GM23338 (cell line): ENCODE measurements around the gene HSPE1. TPM values are rescaled to one million over a fixed set of nuclear protein-coding genes. Genes with fewer than 3 reads are reported as not detected.

Experiments
- ATAC-seq: fragments of 200-7000 bp; cut with Tn5 transposase; 3 replicates; pipeline ENCODE4 v1.9.1; 2020
- DNase-seq: peaks from one replicate; pipeline ENCODE4 v3.0.0-alpha.2; 2015; ENCODE audit warnings: low spot score
- H2AFZ ChIP-seq: fragments of 200-600 bp; sonication (generic); 2 replicates; pipeline ENCODE4 v1.8.0; 2016; ENCODE audit warnings: antibody characterized with exemption, mild to moderate bottlenecking, moderate library complexity
- H3F3A ChIP-seq: fragments of 200-600 bp; sonication (generic); replicated peaks from 2 replicates; pipeline ENCODE4 v1.8.0; 2017; ENCODE audit warnings: antibody characterized with exemption, mixed run types, low read depth
- H3K27ac ChIP-seq: fragments of 200-600 bp; sonication (generic); 2 replicates; pipeline ENCODE4 v1.6.1; 2016; ENCODE audit warnings: low read depth
- H3K27me3 ChIP-seq: fragments of 200-600 bp; sonication (generic); 2 replicates; pipeline ENCODE4 v1.8.0; 2016; ENCODE audit warnings: mild to moderate bottlenecking, mixed run types, moderate library complexity; ENCODE audit not compliant: insufficient read depth
- H3K36me3 ChIP-seq: fragments of 200-600 bp; sonication (generic); 2 replicates; pipeline ENCODE4 v1.8.0; 2016; ENCODE audit warnings: mild to moderate bottlenecking; ENCODE audit not compliant: insufficient read depth
- H3K4me1 ChIP-seq: fragments of 200-600 bp; sonication (generic); 2 replicates; pipeline ENCODE4 v1.8.0; 2016; ENCODE audit warnings: mild to moderate bottlenecking, moderate library complexity; ENCODE audit not compliant: insufficient read depth
- H3K4me2 ChIP-seq: fragments of 200-600 bp; sonication (generic); 2 replicates; pipeline ENCODE4 v1.7.1; 2017; ENCODE audit warnings: mixed run types
- H3K4me3 ChIP-seq: fragments of 200-600 bp; sonication (generic); 2 replicates; pipeline ENCODE4 v1.6.1; 2016; ENCODE audit warnings: mixed run types
- H3K79me2 ChIP-seq: fragments of 200-600 bp; sonication (generic); replicated peaks from 2 replicates; pipeline ENCODE4 v1.8.0; 2017; ENCODE audit warnings: mild to moderate bottlenecking; ENCODE audit not compliant: insufficient read depth
- H3K9me2 ChIP-seq: fragments of 200-600 bp; sonication (generic); 2 replicates; pipeline ENCODE4 v1.8.0; 2017; ENCODE audit not compliant: insufficient read depth
- H4K20me1 ChIP-seq: fragments of 200-600 bp; sonication (generic); replicated peaks from 2 replicates; pipeline ENCODE4 v1.8.0; 2017; ENCODE audit warnings: mild to moderate bottlenecking; ENCODE audit not compliant: insufficient read depth
- H3K27ac Mint-ChIP-seq: 2 replicates; pipeline ENCODE4 v1.8.0; 2020; ENCODE audit warnings: inconsistent platforms, mild to moderate bottlenecking, moderate library complexity, mixed read lengths
- H3K27me3 Mint-ChIP-seq: 3 replicates; pipeline ENCODE4 v1.8.0; 2022; ENCODE audit warnings: low read depth, mild to moderate bottlenecking, moderate library complexity, mixed read lengths, inconsistent platforms; ENCODE audit not compliant: insufficient read depth, poor library complexity
- H3K36me3 Mint-ChIP-seq: 3 replicates; pipeline ENCODE4 v1.8.0; 2021; ENCODE audit warnings: low read depth, mild to moderate bottlenecking, inconsistent platforms, moderate library complexity, mixed read lengths
- H3K4me1 Mint-ChIP-seq: 3 replicates; pipeline ENCODE4 v1.8.0; 2020; ENCODE audit warnings: mild to moderate bottlenecking, inconsistent platforms, mixed read lengths
- H3K4me3 Mint-ChIP-seq: 3 replicates; pipeline ENCODE4 v1.8.0; 2021; ENCODE audit warnings: moderate library complexity, mild to moderate bottlenecking, inconsistent platforms, mixed read lengths
- H3K9me3 Mint-ChIP-seq: 3 replicates; pipeline ENCODE4 v1.8.0; 2020; ENCODE audit warnings: moderate library complexity, mild to moderate bottlenecking, inconsistent platforms, mixed read lengths
- CREB1 ChIP-seq: fragments of 250-450 bp; sonication (Bioruptor Pico); IDR thresholded peaks from 2 replicates; pipeline ENCODE4 v1.5.0; 2020; ENCODE audit warnings: low read depth, mild to moderate bottlenecking, moderate library complexity
- ETS1 ChIP-seq: IDR thresholded peaks from 2 replicates; pipeline ENCODE4 v1.6.1; 2016; ENCODE audit warnings: antibody characterized with exemption
- EZH2 ChIP-seq: fragments of 200-600 bp; sonication (generic); IDR thresholded peaks from one replicate; pipeline ENCODE4 v1.8.0; 2017; ENCODE audit warnings: antibody characterized with exemption, mild to moderate bottlenecking, low read depth; ENCODE audit not compliant: unreplicated experiment
- EZH2phosphoT487 ChIP-seq: fragments of 200-600 bp; sonication (generic); IDR thresholded peaks from one replicate; pipeline ENCODE4 v1.8.1; 2018; ENCODE audit warnings: antibody characterized with exemption; ENCODE audit not compliant: unreplicated experiment
- JUNB ChIP-seq: IDR thresholded peaks from one replicate; pipeline ENCODE4 v1.6.1; 2016; ENCODE audit warnings: antibody characterized with exemption; ENCODE audit not compliant: unreplicated experiment
- NANOG ChIP-seq: IDR thresholded peaks from 2 replicates; pipeline ENCODE4 v1.6.1; 2016; ENCODE audit warnings: antibody characterized with exemption, borderline replicate concordance
- POLR2AphosphoS5 ChIP-seq: IDR thresholded peaks from 2 replicates; pipeline ENCODE4 v1.6.1; 2016; ENCODE audit warnings: antibody characterized with exemption, low read depth
- STAT1 ChIP-seq: IDR thresholded peaks from one replicate; pipeline ENCODE4 v1.6.1; 2016; ENCODE audit warnings: antibody characterized with exemption; ENCODE audit not compliant: unreplicated experiment
- ZNF331 ChIP-seq: fragments of 250-450 bp; sonication (Bioruptor Pico); IDR thresholded peaks from 2 replicates; pipeline ENCODE4 v1.5.0; 2020; ENCODE audit warnings: low read depth, mild to moderate bottlenecking, moderate library complexity
- polyA plus RNA-seq: library from polyadenylated mRNA; unstranded; fragments of >200 nt; fragmentation: Nextera tagmentation; extraction: Ambion mirVana; gene quantifications from 2 replicates; pipeline ENCODE4 v1.2.1, GENCODE V29; 2016
- total RNA-seq: library from RNA; depleted of rRNA; stranded (reverse); fragments of >200 nt; shearing (Covaris generic); gene quantifications from 2 replicates; pipeline ENCODE4 v1.2.3, GENCODE V29; 2014
- TF ChIP-seq, protein P1 (sequence below): fragments of 250-450 bp; sonication (Bioruptor Pico); IDR thresholded peaks from 2 replicates; pipeline ENCODE4 v1.5.0; 2020; ENCODE audit warnings: mild to moderate bottlenecking, moderate library complexity

The HSPE1 gene
- total and polyA plus RNA-seq, 2 experiments from 2014 or later, result 328 to 1,529 TPM

- Histone ChIP-seq H3K9me2 (no peaks in the 10 kb centered on the region), H2AFZ (no peak overlapping the region), H3K27me3 (no peaks in the 10 kb centered on the region), H3K79me2 (peaks cover 22% of the 10 kb centered on the region), H3K4me2 (no peak overlapping the region), H3F3A (peaks cover 14% of the 10 kb centered on the region; the same call in 1 of the 2 replicates), H3K36me3 (peaks cover 20% of the 10 kb centered on the region), H4K20me1 (peaks cover 9% of the 10 kb centered on the region; the same call in 1 of the 2 replicates), H3K4me3 (no peak overlapping the region), H3K4me1 (peaks cover 6% of the 10 kb centered on the region), H3K27ac (no peak overlapping the region)
- no peak overlapping the region for H3K4me3 Mint-ChIP-seq
- peaks cover 36% of the 10 kb centered on the region for H3K36me3 Mint-ChIP-seq
- ATAC-seq, result no peak
- peaks cover 7% of the 10 kb centered on the region for H3K27me3 Mint-ChIP-seq
- no peak for TF ChIP-seq CREB1 (CRISPR knock-in tag)
- TF ChIP-seq EZH2phosphoT487, result no peak
- TF ChIP-seq NANOG, result no peak
- no peak for TF ChIP-seq JUNB
- TF ChIP-seq ETS1, result no peak
- TF ChIP-seq EZH2, result no peak
- no peak for TF ChIP-seq POLR2AphosphoS5
- no peak for TF ChIP-seq STAT1
- no peak overlapping the region for H3K27ac Mint-ChIP-seq
- no peaks in the 10 kb centered on the region for H3K9me3 Mint-ChIP-seq
- H3K4me1 Mint-ChIP-seq, result peaks cover 8% of the 10 kb centered on the region
- no peak for DNase-seq
These were observed 6.5 kb downstream of the HSPE1 start for GRCh38 chr2:197506658-197507057.

DNA sequence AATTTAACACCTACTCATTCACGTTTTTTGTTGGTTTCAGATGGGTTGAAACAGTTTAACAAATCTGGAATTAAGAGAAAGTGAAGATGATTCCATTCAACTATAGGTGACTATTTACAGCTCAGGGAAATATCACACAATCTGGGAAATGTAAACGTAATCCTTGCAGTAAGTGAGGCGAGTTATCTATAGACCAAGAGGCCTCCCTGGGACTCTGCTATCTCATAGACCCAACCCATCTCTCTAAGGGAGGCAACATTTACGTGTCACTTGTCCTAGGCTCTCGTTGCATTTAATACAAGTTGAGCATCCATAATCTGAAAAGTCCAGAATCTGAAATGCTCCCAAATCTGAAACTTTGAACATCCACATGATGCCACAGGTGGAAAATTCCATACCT, 13.7 kb downstream of the HSPE1 start:
- ATAC-seq (no peak), DNase-seq (no peak)
- H3K9me3 Mint-ChIP-seq, result no peaks in the 10 kb centered on the region
- H2AFZ ChIP-seq, result no peak overlapping the region
- H3K4me1 Mint-ChIP-seq, result peaks cover 20% of the 10 kb centered on the region
- H3K4me1 ChIP-seq, result peaks cover 25% of the 10 kb centered on the region
- peaks cover 27% of the 10 kb centered on the region for H3K79me2 ChIP-seq
- H3K36me3 Mint-ChIP-seq, result peaks cover 3% of the 10 kb centered on the region; the same call in 2 of the 3 replicates
- H3F3A ChIP-seq, result peaks cover 13% of the 10 kb centered on the region; the same call in 1 of the 2 replicates
- peaks cover 14% of the 10 kb centered on the region for H3K27me3 Mint-ChIP-seq
- H3K4me3 Mint-ChIP-seq, result no peak overlapping the region
- H3K27ac Mint-ChIP-seq, result no peak overlapping the region
- TF ChIP-seq CREB1 (CRISPR knock-in tag) (no peak), JUNB (no peak)
- peaks cover 15% of the 10 kb centered on the region; the same call in 1 of the 2 replicates for H4K20me1 ChIP-seq
- no peaks in the 10 kb centered on the region for H3K36me3 ChIP-seq
- no peak overlapping the region for H3K4me2 ChIP-seq
- H3K4me3 ChIP-seq, result no peak overlapping the region
- no peaks in the 10 kb centered on the region for H3K27me3 ChIP-seq
- no peaks in the 10 kb centered on the region for H3K9me2 ChIP-seq
- no peak overlapping the region for H3K27ac ChIP-seq

- no peak overlapping the region for H2AFZ ChIP-seq
- TF ChIP-seq, protein P1, sequence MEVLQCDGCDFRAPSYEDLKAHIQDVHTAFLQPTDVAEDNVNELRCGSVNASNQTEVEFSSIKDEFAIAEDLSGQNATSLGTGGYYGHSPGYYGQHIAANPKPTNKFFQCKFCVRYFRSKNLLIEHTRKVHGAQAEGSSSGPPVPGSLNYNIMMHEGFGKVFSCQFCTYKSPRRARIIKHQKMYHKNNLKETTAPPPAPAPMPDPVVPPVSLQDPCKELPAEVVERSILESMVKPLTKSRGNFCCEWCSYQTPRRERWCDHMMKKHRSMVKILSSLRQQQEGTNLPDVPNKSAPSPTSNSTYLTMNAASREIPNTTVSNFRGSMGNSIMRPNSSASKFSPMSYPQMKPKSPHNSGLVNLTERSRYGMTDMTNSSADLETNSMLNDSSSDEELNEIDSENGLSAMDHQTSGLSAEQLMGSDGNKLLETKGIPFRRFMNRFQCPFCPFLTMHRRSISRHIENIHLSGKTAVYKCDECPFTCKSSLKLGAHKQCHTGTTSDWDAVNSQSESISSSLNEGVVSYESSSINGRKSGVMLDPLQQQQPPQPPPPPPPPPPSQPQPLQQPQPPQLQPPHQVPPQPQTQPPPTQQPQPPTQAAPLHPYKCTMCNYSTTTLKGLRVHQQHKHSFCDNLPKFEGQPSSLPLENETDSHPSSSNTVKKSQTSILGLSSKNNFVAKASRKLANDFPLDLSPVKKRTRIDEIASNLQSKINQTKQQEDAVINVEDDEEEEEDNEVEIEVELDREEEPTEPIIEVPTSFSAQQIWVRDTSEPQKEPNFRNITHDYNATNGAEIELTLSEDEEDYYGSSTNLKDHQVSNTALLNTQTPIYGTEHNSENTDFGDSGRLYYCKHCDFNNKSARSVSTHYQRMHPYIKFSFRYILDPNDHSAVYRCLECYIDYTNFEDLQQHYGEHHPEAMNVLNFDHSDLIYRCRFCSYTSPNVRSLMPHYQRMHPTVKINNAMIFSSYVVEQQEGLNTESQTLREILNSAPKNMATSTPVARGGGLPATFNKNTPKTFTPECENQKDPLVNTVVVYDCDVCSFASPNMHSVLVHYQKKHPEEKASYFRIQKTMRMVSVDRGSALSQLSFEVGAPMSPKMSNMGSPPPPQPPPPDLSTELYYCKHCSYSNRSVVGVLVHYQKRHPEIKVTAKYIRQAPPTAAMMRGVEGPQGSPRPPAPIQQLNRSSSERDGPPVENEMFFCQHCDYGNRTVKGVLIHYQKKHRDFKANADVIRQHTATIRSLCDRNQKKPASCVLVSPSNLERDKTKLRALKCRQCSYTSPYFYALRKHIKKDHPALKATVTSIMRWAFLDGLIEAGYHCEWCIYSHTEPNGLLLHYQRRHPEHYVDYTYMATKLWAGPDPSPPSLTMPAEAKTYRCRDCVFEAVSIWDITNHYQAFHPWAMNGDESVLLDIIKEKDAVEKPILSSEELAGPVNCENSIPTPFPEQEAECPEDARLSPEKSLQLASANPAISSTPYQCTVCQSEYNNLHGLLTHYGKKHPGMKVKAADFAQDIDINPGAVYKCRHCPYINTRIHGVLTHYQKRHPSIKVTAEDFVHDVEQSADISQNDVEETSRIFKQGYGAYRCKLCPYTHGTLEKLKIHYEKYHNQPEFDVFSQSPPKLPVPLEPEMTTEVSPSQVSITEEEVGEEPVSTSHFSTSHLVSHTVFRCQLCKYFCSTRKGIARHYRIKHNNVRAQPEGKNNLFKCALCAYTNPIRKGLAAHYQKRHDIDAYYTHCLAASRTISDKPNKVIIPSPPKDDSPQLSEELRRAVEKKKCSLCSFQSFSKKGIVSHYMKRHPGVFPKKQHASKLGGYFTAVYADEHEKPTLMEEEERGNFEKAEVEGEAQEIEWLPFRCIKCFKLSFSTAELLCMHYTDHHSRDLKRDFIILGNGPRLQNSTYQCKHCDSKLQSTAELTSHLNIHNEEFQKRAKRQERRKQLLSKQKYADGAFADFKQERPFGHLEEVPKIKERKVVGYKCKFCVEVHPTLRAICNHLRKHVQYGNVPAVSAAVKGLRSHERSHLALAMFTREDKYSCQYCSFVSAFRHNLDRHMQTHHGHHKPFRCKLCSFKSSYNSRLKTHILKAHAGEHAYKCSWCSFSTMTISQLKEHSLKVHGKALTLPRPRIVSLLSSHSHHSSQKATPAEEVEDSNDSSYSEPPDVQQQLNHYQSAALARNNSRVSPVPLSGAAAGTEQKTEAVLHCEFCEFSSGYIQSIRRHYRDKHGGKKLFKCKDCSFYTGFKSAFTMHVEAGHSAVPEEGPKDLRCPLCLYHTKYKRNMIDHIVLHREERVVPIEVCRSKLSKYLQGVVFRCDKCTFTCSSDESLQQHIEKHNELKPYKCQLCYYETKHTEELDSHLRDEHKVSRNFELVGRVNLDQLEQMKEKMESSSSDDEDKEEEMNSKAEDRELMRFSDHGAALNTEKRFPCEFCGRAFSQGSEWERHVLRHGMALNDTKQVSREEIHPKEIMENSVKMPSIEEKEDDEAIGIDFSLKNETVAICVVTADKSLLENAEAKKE (CRISPR knock-in tag), result no peak
- TF ChIP-seq EZH2 (no peak), ZNF331 (no peak), STAT1 (no peak), CREB1 (CRISPR knock-in tag) (no peak)
These were observed 14.6 kb downstream of the HSPE1 start for GRCh38 chr2:197514754-197515153.

More at GRCh38 chr2:197514754-197515153, 14.6 kb downstream of the HSPE1 start:
- peak overlapping the region; percentile 93 for H3K4me2 ChIP-seq
- no peaks in the 10 kb centered on the region; the same call in 2 of the 3 replicates for H3K9me3 Mint-ChIP-seq
- H3K4me3 ChIP-seq, result peak overlapping the region; percentile 86
- peaks cover 14% of the 10 kb centered on the region for H3K27me3 Mint-ChIP-seq
- H3K36me3 Mint-ChIP-seq, result peaks cover 8% of the 10 kb centered on the region
- no peaks in the 10 kb centered on the region for H3K27me3 ChIP-seq
- no peaks in the 10 kb centered on the region for H3K36me3 ChIP-seq
- peaks cover 35% of the 10 kb centered on the region for H3K79me2 ChIP-seq
- no peaks in the 10 kb centered on the region for H3K9me2 ChIP-seq
- peaks cover 13% of the 10 kb centered on the region; the same call in 1 of the 2 replicates for H3F3A ChIP-seq
- no peak overlapping the region for H3K27ac ChIP-seq
- DNase-seq (peak; percentile 36), ATAC-seq (0 out of 3 replicates have a peak, but pooled peaks have one; percentile 2)
- peaks cover 19% of the 10 kb centered on the region for H4K20me1 ChIP-seq
- H3K4me1 ChIP-seq, result peaks cover 25% of the 10 kb centered on the region
- H3K4me1 Mint-ChIP-seq, result peaks cover 25% of the 10 kb centered on the region
- H3K27ac Mint-ChIP-seq, result no peak overlapping the region
- peak overlapping the region; percentile 96 for H3K4me3 Mint-ChIP-seq
